Glutamatergic neuron (in vitro differentiated cells): ENCODE data around the gene TAOK1. TPM values are rescaled to one million over a fixed set of nuclear protein-coding genes. Genes with fewer than 3 reads are reported as not detected.

Experiments used
- DNase-seq: peaks from one replicate; pipeline ENCODE4 v3.0.0; 2022
- H3K27ac Mint-ChIP-seq: one replicate; pipeline ENCODE4 v1.8.0; 2020; ENCODE audit warnings: mild to moderate bottlenecking, mixed read lengths, inconsistent platforms; ENCODE audit not compliant: unreplicated experiment
- H3K27me3 Mint-ChIP-seq: one replicate; pipeline ENCODE4 v1.8.0; 2020; ENCODE audit warnings: mild to moderate bottlenecking, moderate library complexity, mixed read lengths, inconsistent platforms; ENCODE audit not compliant: unreplicated experiment
- H3K36me3 Mint-ChIP-seq: one replicate; pipeline ENCODE4 v1.8.0; 2020; ENCODE audit warnings: mild to moderate bottlenecking, mixed read lengths, inconsistent platforms; ENCODE audit not compliant: unreplicated experiment
- H3K4me1 Mint-ChIP-seq: one replicate; pipeline ENCODE4 v1.8.0; 2020; ENCODE audit warnings: mild to moderate bottlenecking, low read depth, mixed read lengths, inconsistent platforms; ENCODE audit not compliant: unreplicated experiment
- H3K4me3 Mint-ChIP-seq: one replicate; pipeline ENCODE4 v1.8.0; 2020; ENCODE audit warnings: mild to moderate bottlenecking, mixed read lengths, inconsistent platforms; ENCODE audit not compliant: unreplicated experiment
- H3K9me3 Mint-ChIP-seq: one replicate; pipeline ENCODE4 v1.8.0; 2020; ENCODE audit warnings: mild to moderate bottlenecking, moderate library complexity, mixed read lengths, inconsistent platforms; ENCODE audit not compliant: unreplicated experiment
- CTCF ChIP-seq: fragments of 200-600 bp; sonication (generic); IDR thresholded peaks from one replicate; pipeline ENCODE4 v1.5.0; 2021; ENCODE audit not compliant: partially characterized antibody, unreplicated experiment
- total RNA-seq: library from RNA; stranded (reverse); fragmentation: NEBNext Ultra II Directional; extraction: Animal tissue kit (Norgen Biotek cat#: 25700); gene quantifications from one replicate; pipeline ENCODE4 v1.2.1, GENCODE V29; 2021; ENCODE audit not compliant: unreplicated experiment

Gene TAOK1
- total RNA-seq, 1 donor from 2014 or later: 133 TPM

- Mint-ChIP-seq H3K27me3 (no peaks in the 10 kb centered on the region), H3K36me3 (no peaks in the 10 kb centered on the region), H3K27ac (no peak overlapping the region), H3K4me3 (no peak overlapping the region), H3K4me1 (no peaks in the 10 kb centered on the region), H3K9me3 (peaks cover 5% of the 10 kb centered on the region)
- DNase-seq: no peak
- TF ChIP-seq CTCF: no peak
Observed at GRCh38 chr17:29401258-29401657, 11.1 kb downstream of the TAOK1 start.

DNA sequence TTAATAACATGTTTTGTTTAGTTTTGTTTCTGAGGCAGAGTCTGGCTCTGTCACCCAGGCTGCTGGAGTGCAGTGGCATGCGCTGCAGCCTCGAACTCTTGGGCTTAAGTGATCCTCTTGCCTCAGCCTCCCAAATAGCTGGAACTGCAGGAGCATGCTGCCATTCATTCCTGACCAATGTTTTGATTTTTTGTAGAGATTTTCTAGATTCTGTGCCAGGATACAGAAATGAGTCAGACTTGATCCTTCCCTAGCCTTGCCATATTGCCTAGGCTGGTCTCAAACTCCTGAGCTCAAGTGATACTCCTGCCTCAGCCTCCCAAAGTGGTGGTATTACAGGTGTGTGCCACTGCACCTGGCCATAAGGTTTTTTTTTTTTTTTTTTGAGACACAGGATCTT, 17.7 kb downstream of the TAOK1 start:
- DNase-seq: no peak
- Mint-ChIP-seq H3K27ac (no peak overlapping the region), H3K9me3 (no peaks in the 10 kb centered on the region), H3K4me1 (peaks cover 6% of the 10 kb centered on the region), H3K36me3 (no peaks in the 10 kb centered on the region), H3K27me3 (peaks cover 3% of the 10 kb centered on the region), H3K4me3 (no peak overlapping the region)
- TF ChIP-seq CTCF: no peak

DNA sequence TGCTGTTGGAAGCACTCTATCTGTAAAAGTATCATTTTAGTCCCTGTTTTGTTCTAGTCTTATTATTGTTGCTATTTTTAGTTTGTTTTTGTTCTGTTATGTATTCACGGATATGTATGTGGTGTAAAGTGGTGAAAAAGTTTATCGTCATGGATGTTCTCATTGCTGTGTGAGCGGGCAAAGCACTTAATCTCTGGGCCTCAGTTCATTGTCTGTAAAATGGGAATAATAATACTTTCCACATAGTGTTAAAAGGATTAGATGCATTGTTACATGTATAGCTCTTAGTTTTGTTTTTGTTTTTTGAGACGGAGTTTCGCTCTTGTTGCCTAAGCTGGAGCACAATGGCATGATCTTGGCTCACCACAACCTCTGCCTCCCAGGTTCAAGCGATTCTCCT, 19.8 kb downstream of the TAOK1 start:
- Mint-ChIP-seq H3K4me1 (peaks cover 10% of the 10 kb centered on the region), H3K27ac (no peak overlapping the region), H3K4me3 (no peak overlapping the region), H3K36me3 (no peaks in the 10 kb centered on the region), H3K27me3 (peaks cover 4% of the 10 kb centered on the region), H3K9me3 (no peaks in the 10 kb centered on the region)
- TF ChIP-seq CTCF: no peak
- no peak for DNase-seq

GRCh38 chr17:29412780-29413565, 22.8 kb downstream of the TAOK1 start:
- no peak overlapping the region for H3K4me3 Mint-ChIP-seq
- TF ChIP-seq CTCF: no peak
- H3K27ac Mint-ChIP-seq: no peak overlapping the region
- H3K36me3 Mint-ChIP-seq: no peaks in the 10 kb centered on the region
- peaks cover 12% of the 10 kb centered on the region for H3K4me1 Mint-ChIP-seq
- no peaks in the 10 kb centered on the region for H3K9me3 Mint-ChIP-seq
- DNase-seq: no peak
- H3K27me3 Mint-ChIP-seq: peaks cover 1% of the 10 kb centered on the region

- TF ChIP-seq CTCF: no peak
- no peak for DNase-seq
- no peak overlapping the region for H3K27ac Mint-ChIP-seq
Observed at GRCh38 chr17:29420128-29420527, 30.0 kb downstream of the TAOK1 start.

More at GRCh38 chr17:29420128-29420527, 30.0 kb downstream of the TAOK1 start:
- Mint-ChIP-seq H3K4me1 (peaks cover 3% of the 10 kb centered on the region), H3K27me3 (peaks cover 1% of the 10 kb centered on the region), H3K4me3 (no peak overlapping the region), H3K9me3 (peaks cover 2% of the 10 kb centered on the region), H3K36me3 (no peaks in the 10 kb centered on the region)
